ENCODE measurements around the gene VSIG10L.

Gene VSIG10L

DNA sequence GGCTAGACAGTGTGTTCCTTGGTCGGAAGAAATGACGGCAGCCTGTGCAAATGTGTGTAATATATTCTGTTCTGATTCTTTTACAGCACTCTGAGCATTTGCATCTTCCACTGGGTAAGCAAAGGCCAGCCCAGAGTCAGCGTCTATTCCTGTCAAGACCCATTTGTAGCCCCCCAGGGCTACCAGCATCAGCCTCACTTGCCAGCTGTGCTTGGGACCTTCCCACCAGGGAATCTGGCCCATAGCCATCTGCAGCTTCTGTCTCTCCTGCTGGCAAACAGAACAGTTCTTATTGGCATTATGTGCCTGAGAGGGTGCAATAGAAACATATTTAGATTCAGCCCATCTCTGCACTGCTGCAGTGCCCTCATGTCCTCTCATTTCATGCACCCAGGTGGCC is 36.5 kb downstream of the VSIG10L start:
- TF ChIP-seq TEAD4 (IDR thresholded peaks at IDR 0.05) (no peak), TCF12 (IDR thresholded peaks at IDR 0.05; ENCODE audit: low read depth) (no peak), TAF1 (IDR thresholded peaks at IDR 0.05; ENCODE audit: low read depth) (no peak), EGR1 (IDR thresholded peaks at IDR 0.05) (no peak), ZBTB7A (IDR thresholded peaks at IDR 0.05; ENCODE audit: low read depth) (no peak), REST (IDR thresholded peaks at IDR 0.05; ENCODE audit: low read depth) (no peak), FOXM1 (IDR thresholded peaks at IDR 0.05; ENCODE audit: borderline replicate concordance, low read depth) (no peak), EP300 (IDR thresholded peaks at IDR 0.05; ENCODE audit: borderline replicate concordance) (no peak), USF1 (IDR thresholded peaks at IDR 0.05) (no peak), CREB1 (IDR thresholded peaks at IDR 0.05; ENCODE audit: low read depth) (no peak), NFIC (IDR thresholded peaks at IDR 0.05) (no peak), CEBPB (IDR thresholded peaks at IDR 0.05) (no peak), YY1 (IDR thresholded peaks at IDR 0.05; ENCODE audit: low read depth) (no peak), RAD21 (IDR thresholded peaks at IDR 0.05; ENCODE audit: low read depth) (no peak)
- TF ChIP-seq, protein P1, sequence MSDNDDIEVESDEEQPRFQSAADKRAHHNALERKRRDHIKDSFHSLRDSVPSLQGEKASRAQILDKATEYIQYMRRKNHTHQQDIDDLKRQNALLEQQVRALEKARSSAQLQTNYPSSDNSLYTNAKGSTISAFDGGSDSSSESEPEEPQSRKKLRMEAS (IDR thresholded peaks at IDR 0.05), result no peak

GRCh38 chr19:51301266-51301665 is 40.7 kb downstream of the VSIG10L start:
- TF ChIP-seq ZBTB7A (IDR thresholded peaks at IDR 0.05; ENCODE audit: low read depth), result no peak

DNA sequence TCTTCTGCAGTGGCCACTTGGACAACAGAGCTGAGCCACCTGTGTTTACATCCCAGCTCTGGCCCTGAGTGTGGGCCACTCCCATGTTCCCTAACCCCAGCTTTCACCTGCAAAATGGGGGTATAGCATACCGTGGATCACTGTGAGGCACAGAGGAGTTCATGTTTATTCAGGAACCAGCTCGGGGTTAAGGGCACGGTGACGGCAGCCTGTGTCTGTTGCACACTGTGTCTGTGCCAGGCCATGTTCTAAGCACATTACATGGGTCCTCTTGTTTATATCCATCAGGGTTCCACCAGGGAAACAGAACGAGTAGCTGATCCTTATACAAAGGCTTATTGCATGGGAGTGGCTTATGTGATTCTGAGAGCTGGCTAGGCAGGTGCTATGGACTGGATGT is 44.5 kb downstream of the VSIG10L start:
- no peak for TF ChIP-seq EGR1 (IDR thresholded peaks at IDR 0.05)
- TF ChIP-seq NFIC (IDR thresholded peaks at IDR 0.05), result no peak
- TF ChIP-seq FOXM1 (IDR thresholded peaks at IDR 0.05; ENCODE audit: borderline replicate concordance, low read depth), result no peak
- no peak for TF ChIP-seq ZBTB7A (IDR thresholded peaks at IDR 0.05; ENCODE audit: low read depth)
- no peak for TF ChIP-seq USF1 (IDR thresholded peaks at IDR 0.05)
- TF ChIP-seq TCF12 (IDR thresholded peaks at IDR 0.05; ENCODE audit: low read depth), result no peak
- no peak for TF ChIP-seq EP300 (IDR thresholded peaks at IDR 0.05; ENCODE audit: borderline replicate concordance)
- TF ChIP-seq RAD21 (IDR thresholded peaks at IDR 0.05; ENCODE audit: low read depth), result no peak
- TF ChIP-seq YY1 (IDR thresholded peaks at IDR 0.05; ENCODE audit: low read depth), result no peak
- no peak for TF ChIP-seq TEAD4 (IDR thresholded peaks at IDR 0.05)
- TF ChIP-seq CREB1 (IDR thresholded peaks at IDR 0.05; ENCODE audit: low read depth), result no peak
- TF ChIP-seq, protein P1 (IDR thresholded peaks at IDR 0.05), result no peak
- TF ChIP-seq TAF1 (IDR thresholded peaks at IDR 0.05; ENCODE audit: low read depth), result no peak
- no peak for TF ChIP-seq REST (IDR thresholded peaks at IDR 0.05; ENCODE audit: low read depth)
- TF ChIP-seq CEBPB (IDR thresholded peaks at IDR 0.05), result no peak

DNA sequence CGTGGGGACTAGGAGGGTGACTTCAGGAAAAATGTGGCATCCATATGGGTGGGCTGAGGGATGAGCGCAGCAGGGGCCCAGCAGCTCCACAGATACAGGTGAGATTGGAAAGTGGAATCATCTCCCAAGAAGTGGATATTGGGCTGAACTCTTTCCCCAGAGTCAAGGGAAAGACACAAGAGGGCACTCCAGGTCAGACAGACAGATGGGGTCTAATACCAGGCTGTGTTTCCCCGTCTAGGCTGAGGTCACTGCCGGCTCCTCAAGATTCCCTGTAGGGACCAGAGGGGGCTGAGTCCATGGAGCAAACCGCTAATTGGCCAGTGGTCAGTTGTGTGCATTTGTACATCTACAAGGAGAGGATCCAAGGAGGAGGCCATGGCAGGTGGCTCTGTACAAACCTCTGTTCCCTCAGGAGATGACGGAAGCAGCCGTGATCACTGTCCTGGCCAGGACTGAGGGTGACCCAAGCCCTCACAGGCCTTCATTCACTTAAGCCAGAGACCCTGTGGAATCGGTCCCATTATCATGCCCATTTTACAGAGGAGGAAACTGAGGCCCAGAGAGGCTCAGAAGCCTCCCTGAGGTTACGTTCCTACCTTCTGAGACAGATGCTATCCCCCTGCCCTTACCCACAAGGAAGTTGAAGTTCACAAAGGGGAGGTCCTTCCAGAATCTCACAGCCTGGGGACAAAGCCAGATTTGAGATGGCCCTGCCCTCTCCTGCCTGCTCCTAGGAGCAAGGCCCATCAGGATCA is 45.4 kb downstream of the VSIG10L start:
- TF ChIP-seq, protein P1 (IDR thresholded peaks at IDR 0.05), result no peak
- peak; percentile 32 for TF ChIP-seq RAD21 (IDR thresholded peaks at IDR 0.05; ENCODE audit: low read depth)
- TF ChIP-seq TCF12 (IDR thresholded peaks at IDR 0.05; ENCODE audit: low read depth), result no peak

DNA sequence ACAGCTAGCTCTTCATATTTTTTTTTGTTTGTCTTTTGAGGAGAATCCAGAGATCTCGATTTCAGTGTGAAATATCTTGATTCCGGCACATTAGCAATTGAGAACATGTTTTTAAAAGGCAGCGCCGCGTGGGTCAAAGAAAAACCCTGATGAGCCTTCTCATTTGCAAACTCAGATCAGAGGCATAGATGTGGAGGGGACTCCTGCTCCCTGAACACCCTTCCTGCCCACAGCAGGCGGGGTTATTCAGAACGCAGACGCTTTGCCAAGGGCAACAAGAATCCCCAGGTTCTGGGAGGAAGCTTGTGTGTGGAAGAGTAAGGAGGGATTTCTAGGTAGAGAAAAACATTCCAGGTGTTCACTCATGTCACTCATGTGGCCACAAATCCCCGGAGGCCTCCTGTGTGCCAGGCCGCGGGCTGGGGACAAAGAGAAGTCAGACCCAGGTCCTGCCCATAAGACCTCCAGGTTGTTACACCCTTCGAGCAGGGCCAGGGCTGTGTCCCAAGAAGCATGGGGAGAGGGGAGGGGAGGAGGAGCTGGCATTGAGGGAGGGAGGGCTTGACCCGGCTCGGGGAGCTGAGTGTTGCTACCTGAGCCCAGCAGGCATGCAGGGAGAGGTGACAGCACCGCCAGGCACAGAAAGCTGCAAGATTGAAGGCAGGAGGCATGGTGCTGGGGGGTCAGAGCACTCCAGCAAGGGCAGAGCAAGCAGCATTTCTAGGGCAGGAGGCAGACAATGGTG is 46.4 kb downstream of the VSIG10L start:
- TF ChIP-seq TAF1 (IDR thresholded peaks at IDR 0.05; ENCODE audit: low read depth) (no peak), USF1 (IDR thresholded peaks at IDR 0.05) (no peak), RAD21 (IDR thresholded peaks at IDR 0.05; ENCODE audit: low read depth) (no peak), REST (IDR thresholded peaks at IDR 0.05; ENCODE audit: low read depth) (no peak), TCF12 (IDR thresholded peaks at IDR 0.05; ENCODE audit: low read depth) (no peak), YY1 (IDR thresholded peaks at IDR 0.05; ENCODE audit: low read depth) (no peak), CEBPB (IDR thresholded peaks at IDR 0.05) (no peak), CREB1 (IDR thresholded peaks at IDR 0.05; ENCODE audit: low read depth) (no peak), TEAD4 (IDR thresholded peaks at IDR 0.05) (no peak), EGR1 (IDR thresholded peaks at IDR 0.05) (no peak)
- TF ChIP-seq, protein P1 (IDR thresholded peaks at IDR 0.05), result no peak
